HG03565 (cell line): ENCODE results near the gene CLCA2.

ENCODE experiments used
- ATAC-seq: cut with Tn5 transposase; IDR thresholded peaks from one replicate; pipeline ENCODE4 v1.9.1; 2021; ENCODE audit warnings: mild to moderate bottlenecking, moderate library complexity; ENCODE audit not compliant: unreplicated experiment

CLCA2 gene

DNA sequence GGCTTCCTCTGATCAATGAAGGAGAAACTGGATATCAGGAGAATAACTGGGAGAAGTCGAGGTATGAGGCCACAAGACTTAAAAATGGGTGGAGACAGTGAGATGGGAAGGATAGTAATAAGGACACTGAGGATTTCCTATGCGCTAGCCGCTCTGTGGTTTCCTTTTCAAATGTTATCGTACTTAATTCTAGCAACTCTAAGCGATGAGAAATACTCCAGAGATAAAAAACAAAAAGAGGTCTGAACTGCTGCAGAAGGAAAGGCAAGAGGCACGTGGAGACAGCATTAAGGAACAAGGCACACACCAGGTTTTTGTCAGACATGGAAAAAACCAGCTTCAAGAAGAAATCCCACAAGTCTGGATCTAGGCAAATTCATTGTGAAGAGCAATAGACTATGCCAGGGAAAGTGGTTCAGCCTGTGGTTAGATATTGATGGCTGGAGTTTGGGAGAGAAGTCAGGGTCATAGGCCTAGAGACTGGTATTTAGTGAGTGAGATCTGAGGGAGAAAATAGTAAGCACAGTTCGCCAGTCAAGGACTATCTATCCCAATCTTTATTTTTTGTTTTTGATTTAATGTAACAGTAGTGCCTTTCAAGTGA is 5.3 kb downstream of the CLCA2 start:
- ATAC-seq, result no peak

- ATAC-seq, result no peak
These were observed 5.9 kb downstream of the CLCA2 start for GRCh38 chr1:86429835-86430234.

GRCh38 chr1:86430376-86430775 is 6.4 kb downstream of the CLCA2 start:
- no peak for ATAC-seq

GRCh38 chr1:86434059-86434458 is 10.1 kb downstream of the CLCA2 start:
- ATAC-seq, result no peak

DNA sequence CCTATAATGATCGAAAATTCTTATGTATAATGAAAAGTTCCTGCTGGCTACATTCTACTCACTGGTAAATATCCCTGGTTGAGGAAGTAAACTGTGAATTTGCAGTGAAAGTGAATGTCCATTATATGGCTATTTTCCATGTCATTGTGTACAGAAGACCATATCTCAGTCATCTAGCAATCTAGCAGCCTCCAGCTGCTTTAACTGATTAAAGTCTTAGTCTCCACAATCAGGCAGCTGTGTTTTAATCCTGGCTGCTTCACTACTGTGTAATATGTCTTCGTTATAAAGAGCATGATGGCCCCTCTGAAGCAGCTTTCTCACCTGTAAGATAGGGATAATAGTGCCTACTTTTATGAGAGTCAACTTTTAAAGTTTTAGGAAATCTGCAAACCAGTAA is 11.4 kb downstream of the CLCA2 start:
- no peak for ATAC-seq

DNA sequence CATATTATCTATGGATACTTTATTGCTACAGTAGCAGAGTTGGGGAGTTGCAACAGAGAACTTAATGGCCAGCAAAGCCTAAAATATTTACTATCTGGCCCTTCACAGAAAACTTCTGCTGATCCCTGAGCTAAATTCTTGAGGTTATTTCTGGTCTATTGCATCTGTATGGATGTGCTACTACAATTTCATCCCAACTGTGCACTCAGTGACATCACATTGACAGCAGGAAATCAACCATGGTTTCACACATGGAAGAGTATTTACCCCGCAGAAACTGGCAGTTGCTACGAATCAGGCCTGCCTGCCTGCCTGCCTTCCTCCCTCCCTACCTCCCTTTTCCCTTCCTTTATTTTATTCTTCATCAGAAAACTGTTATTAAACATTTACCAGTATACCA is 12.1 kb downstream of the CLCA2 start:
- no peak for ATAC-seq

- ATAC-seq, result no peak
These were observed 17.6 kb downstream of the CLCA2 start for GRCh38 chr1:86441581-86441980.

DNA sequence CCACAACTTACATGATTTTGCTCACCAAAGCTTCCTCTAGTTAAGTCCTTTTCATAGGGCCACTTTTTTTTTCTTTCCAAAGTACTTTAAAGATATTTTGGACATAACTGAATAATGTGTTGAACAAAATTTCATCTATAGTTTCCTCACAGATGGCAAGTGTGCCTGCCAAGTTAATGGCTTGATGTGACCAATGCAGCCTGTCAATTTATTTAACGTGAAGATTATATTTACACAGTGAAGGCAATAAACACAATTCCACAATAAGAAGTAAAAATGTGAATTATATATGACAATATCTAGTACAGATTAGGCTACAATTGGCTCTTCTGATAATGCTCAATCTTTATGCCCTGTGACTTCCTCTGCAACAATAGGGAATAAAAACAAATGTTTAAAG is 18.0 kb downstream of the CLCA2 start:
- no peak for ATAC-seq

GRCh38 chr1:86445919-86446318 is 21.9 kb downstream of the CLCA2 start:
- no peak for ATAC-seq

DNA sequence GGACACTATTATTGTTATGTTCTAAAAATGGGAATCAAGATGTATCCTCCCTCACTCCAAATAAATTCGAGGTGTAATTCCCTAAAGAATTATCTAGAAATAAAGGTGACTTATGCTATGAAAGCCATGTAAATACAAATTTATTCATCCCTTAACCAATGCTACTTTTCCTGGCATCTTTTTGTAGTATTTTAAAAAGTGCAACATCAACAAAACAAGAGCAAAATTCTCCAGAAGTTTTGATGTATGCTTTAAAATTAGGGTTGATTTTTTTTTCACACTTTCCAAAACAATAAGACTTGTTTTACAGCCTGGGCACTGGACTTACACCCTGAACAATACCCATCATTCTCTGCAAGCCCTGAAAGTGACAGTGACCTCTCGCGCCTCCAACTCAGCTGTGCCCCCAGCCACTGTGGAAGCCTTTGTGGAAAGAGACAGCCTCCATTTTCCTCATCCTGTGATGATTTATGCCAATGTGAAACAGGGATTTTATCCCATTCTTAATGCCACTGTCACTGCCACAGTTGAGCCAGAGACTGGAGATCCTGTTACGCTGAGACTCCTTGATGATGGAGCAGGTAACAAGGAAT is 23.3 kb downstream of the CLCA2 start:
- no peak for ATAC-seq

DNA sequence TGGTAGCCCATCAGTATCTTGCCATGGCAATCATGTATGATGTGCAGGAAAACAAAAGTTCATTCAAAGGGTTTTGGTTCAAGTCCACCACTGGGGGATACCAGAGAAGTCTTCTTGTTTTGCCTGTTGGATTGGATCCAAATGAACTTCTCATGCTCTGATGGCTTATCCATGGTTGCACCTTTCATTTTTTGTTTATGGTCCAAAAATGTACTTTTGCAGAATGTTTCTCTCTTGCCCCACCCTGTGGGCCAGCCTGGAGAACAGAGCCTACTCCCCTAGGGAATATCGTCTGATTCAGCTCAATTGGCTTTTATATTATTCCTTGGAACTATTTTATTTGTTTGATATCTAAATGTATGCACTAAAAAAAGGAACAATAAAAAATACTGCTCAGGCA is 24.7 kb downstream of the CLCA2 start:
- no peak for ATAC-seq

DNA sequence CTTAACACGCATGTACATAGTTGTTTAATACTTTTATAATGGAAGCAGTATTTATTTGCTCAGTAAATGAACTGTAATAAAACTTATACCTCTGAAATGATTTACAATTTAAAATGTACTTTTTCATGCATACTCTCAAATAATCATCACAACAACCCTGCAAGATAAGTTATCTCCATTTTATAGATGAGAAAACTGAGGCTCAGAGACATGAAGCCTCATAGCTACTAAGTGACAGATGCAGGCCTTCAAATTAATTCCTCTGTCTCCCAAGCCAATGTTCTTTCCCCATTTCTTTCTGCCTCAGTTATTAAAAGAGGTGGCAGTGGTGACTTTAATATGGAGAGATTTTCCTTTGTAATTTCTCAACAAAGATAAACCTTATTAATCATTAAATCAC is 25.1 kb downstream of the CLCA2 start:
- ATAC-seq, result no peak

DNA sequence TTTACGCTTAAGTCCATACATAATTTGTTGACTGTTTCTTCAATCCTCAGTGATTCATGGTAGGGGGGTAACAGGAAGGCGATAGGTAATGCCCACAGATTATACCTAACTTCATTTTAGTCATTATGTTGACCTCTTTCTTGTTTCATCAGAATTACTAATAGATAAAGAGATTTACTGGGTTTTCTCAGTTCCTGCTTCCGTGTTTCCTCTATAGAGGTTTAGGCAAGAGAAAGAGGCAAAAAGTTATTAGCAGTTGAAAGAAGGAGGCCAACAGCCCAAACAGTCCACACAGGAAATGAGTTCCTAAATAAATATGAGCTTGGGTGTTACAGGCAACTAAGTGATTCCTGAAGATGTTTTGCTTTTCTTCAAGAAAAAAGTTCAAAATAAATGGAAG is 26.9 kb downstream of the CLCA2 start:
- ATAC-seq, result no peak

GRCh38 chr1:86453664-86454063 is 29.7 kb downstream of the CLCA2 start:
- ATAC-seq, result no peak

DNA sequence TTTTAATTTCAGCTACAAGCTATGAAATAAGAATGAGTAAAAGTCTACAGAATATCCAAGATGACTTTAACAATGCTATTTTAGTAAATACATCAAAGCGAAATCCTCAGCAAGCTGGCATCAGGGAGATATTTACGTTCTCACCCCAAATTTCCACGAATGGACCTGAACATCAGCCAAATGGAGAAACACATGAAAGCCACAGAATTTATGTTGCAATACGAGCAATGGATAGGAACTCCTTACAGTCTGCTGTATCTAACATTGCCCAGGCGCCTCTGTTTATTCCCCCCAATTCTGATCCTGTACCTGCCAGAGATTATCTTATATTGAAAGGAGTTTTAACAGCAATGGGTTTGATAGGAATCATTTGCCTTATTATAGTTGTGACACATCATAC is 31.1 kb downstream of the CLCA2 start:
- no peak for ATAC-seq

DNA sequence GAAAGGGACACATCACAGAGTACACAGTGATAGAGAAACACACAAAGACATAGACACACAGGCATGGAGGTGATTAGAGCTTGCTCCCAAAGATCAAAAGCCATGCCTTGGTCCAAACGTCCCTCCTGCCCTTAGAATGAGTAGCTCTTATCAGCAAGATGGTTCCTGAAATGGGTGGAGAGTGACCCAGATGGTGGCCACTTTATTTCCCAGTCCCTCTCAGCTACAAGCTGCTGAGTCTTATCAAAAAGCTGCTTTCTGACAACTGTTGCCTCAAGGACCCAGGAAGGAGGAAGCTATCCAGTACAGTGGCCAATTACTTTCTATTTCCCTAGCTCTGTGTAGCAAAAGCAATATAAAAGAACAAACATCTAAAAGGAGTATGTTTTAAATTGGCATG is 37.0 kb downstream of the CLCA2 start:
- no peak for ATAC-seq

GRCh38 chr1:86461482-86461881 is 37.5 kb downstream of the CLCA2 start:
- no peak for ATAC-seq

- ATAC-seq, result no peak
These were observed 40.8 kb downstream of the CLCA2 start for GRCh38 chr1:86464819-86465218.

DNA sequence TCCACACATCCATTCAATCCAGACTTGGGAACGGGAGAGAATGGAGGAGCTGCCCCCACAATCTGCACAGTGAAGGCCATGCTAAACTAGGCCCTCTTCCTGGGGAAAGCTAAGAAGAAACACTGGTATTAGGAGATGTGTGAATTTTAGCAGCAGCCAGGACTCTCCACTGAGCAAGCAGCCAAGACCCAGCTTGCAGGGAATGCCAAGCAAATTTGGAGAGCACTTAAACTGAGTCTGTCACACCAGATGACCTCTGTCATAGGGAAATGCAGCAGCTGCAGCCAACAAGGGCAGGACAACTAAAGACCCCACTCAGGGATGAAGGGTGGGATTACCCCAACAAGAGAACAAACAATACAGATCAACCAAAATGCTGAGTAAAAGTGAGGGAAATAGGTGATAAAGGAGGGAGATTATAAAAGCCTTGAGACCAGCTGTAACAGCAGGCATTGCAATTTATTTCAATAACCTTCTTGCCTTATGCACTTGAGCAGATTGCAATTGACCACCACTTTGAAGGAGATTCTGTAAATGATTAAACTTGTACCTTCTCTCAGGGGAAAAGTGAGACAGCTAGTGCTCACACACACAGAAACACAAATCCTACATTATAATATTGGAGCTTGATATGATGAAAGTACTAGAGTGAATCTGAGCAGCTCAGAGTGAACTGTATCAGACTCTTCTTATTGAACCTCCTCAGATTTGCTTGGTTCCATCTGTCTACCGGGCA is 42.3 kb downstream of the CLCA2 start:
- ATAC-seq, result no peak

DNA sequence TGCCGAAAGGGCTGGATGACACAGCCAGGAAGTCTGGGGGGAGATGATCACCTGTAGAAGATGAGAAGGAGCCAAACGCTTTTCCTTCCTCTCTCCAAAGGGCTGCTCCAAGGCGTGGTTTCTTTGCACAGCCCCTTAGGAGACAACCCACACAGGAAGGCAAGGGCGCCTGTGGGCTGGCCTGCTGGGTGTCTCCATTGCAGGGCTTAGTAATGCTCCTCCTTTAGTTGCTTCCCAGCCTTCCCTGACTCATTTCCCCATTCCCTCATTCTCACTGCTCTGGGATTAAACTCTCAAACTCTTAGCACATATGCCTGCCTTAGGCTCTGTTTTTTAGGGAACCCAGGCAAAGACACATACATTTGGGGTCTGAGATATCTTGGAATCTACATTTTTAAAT is 43.0 kb downstream of the CLCA2 start:
- no peak for ATAC-seq

- ATAC-seq, result no peak
These were observed 44.6 kb downstream of the CLCA2 start, which contains the start of gene CLCA1 for GRCh38 chr1:86468501-86468977. Gene CLCA1, plus strand, starts transcription at chr1:86468927. Its CDS starts 45 bp downstream, at chr1:86468972.

DNA sequence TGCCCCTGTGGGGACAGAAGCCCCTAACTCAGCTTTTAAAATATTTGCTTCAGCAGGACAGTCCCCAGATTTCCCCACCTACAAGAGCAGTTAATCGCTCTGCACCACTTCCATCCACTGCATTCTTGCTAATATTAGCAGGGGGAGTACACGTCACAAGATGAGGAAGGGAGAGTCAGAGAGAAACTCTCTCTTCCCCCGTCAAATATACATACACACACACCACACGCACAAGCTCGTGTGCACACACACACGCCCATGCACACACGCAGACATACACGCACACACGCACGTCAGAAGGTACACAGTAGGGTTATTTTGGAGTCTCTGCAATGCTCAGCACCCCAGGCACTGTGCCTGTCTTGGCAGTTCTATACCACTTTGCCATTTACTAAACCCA is 46.9 kb downstream of the CLCA2 start:
- peak; percentile 47 for ATAC-seq
